Suprapubic skin (tissue), 4 donors: ENCODE results near the gene MRPL24. TPM values are rescaled to one million over a fixed set of nuclear protein-coding genes. Genes with fewer than 3 reads are reported as not detected.
A peak's percentile ranks its signal among the peaks of the same experiment; 100 is the strongest.

Experiments used
- DNase-seq, 2 donors: peaks; one replicate each; pipeline ENCODE4 v3.0.0-alpha.2; 2019; ENCODE audit warnings: low spot score in 2 of 2
- H3K27ac ChIP-seq: fragments of 200-600 bp; sonication (generic); one replicate; pipeline ENCODE4 v1.5.1; 2019
- H3K27me3 ChIP-seq: fragments of 200-600 bp; sonication (generic); one replicate; pipeline ENCODE4 v1.5.1; 2019
- H3K36me3 ChIP-seq: fragments of 200-600 bp; sonication (generic); one replicate; pipeline ENCODE4 v1.5.1; 2019
- H3K4me1 ChIP-seq: fragments of 200-600 bp; sonication (generic); one replicate; pipeline ENCODE4 v1.5.1; 2019
- H3K4me3 ChIP-seq: fragments of 200-600 bp; sonication (generic); one replicate; pipeline ENCODE4 v1.5.1; 2019; ENCODE audit warnings: mild to moderate bottlenecking
- H3K9me3 ChIP-seq: fragments of 200-600 bp; sonication (generic); one replicate; pipeline ENCODE4 v1.5.1; 2019
- EP300 ChIP-seq: sonication (generic); formaldehyde crosslinking; IDR thresholded peaks from one replicate; pipeline ENCODE4 v1.6.1; 2017; ENCODE audit warnings: antibody characterized with exemption
- POLR2A ChIP-seq, 2 donors: fragments of 450-650 bp; IDR thresholded peaks; one replicate each; pipeline ENCODE4 v1.6.1; 2017; ENCODE audit warnings: antibody characterized with exemption in 2 of 2, mild to moderate bottlenecking in 2 of 2, moderate library complexity in 2 of 2
- POLR2AphosphoS5 ChIP-seq, 3 donors: sonication (generic); formaldehyde crosslinking; IDR thresholded peaks; one replicate each; pipeline ENCODE4 v1.6.1; 2017; ENCODE audit warnings: antibody characterized with exemption in 3 of 3
- WGBS: methylation state at CpG from one replicate; pipeline ENCODE4 v1.1.5; 2018; 5-methylcytosine and 5-hydroxymethylcytosine counted together
- total RNA-seq, 4 donors: library from RNA; depleted of rRNA; stranded (reverse); fragments of >200 nt; gene quantifications; one replicate each; pipeline ENCODE4 v1.1.0, GENCODE V29; 2016
- TF ChIP-seq, protein P1 (sequence below), 2 donors: fragments of 200-600 bp in 1 of 2; fragments of 450-650 bp in 1 of 2; sonication (generic) in 1 of 2; IDR thresholded peaks; one replicate each; pipeline ENCODE4 v1.5.1; 2016 to 2019; ENCODE audit warnings: antibody characterized with exemption in 2 of 2, mild to moderate bottlenecking in 1 of 2, moderate library complexity in 1 of 2

MRPL24 gene
- total RNA-seq: 10 to 100 TPM; 33.6 to 66.6 (median 55.0) TPM

DNA sequence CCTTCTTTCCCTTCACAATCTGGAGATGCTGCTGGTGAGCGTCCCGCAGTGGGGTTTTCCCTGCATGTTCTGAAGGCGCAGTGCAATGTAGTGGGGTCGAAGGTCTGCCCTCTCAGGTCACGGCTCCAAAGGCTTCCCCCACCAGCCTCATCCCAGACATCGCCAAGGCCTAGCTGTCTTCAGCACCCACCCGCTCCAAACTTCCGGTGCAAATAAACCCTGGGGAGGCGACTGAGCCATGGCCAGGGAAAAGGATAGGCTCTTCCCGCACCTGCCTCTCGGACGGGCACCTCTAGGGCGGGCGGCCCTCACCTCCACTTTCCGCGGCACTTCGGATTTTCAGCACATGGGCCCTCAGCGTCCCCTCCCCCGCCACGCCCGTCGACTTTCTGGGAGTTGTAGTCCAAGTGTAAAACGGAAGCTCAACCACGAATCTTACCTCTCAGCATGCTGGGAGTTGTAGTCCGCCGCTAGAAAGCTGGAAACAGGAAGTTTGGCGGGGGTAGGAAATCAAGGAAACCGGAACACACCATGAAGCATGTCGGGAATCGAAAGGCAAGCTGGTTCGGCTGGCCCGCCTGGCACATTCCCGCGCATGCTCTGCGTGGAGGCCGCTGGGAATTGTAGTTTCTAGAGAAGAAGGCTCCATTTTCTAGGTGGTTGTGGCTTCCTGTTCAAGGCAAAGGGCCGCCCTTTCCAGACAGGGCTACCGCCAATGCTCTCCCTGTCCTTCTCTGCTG is at the start of gene MRPL24:
Gene MRPL24, minus strand, starts transcription at position 348 of the 740 bp plus-strand sequence. CDS start 2,384 bp downstream, outside the sequence.
- TF ChIP-seq EP300 (no peak), POLR2A (IDR thresholded peaks at IDR 0.05) (peak in 1 of 2 donors; percentile 8), POLR2AphosphoS5 (IDR thresholded peaks at IDR 0.05) (peak; percentile 6 to 94 (median 79))
- TF ChIP-seq, protein P1, sequence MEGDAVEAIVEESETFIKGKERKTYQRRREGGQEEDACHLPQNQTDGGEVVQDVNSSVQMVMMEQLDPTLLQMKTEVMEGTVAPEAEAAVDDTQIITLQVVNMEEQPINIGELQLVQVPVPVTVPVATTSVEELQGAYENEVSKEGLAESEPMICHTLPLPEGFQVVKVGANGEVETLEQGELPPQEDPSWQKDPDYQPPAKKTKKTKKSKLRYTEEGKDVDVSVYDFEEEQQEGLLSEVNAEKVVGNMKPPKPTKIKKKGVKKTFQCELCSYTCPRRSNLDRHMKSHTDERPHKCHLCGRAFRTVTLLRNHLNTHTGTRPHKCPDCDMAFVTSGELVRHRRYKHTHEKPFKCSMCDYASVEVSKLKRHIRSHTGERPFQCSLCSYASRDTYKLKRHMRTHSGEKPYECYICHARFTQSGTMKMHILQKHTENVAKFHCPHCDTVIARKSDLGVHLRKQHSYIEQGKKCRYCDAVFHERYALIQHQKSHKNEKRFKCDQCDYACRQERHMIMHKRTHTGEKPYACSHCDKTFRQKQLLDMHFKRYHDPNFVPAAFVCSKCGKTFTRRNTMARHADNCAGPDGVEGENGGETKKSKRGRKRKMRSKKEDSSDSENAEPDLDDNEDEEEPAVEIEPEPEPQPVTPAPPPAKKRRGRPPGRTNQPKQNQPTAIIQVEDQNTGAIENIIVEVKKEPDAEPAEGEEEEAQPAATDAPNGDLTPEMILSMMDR (IDR thresholded peaks at IDR 0.05): no peak
- Histone ChIP-seq H3K27ac (peak within 1 kb of the TSS; percentile 75), H3K4me3 (peak within 1 kb of the TSS; percentile 59), H3K4me1 (peaks cover 28% of the 10 kb centered on the region), H3K27me3 (no peaks in the 10 kb centered on the region), H3K36me3 (peaks cover 57% of the 10 kb centered on the region), H3K9me3 (no peaks in the 10 kb centered on the region)
- DNase-seq: peak; percentile 98 to 99
- WGBS: under 1% methylated on average over 27 of the region's 38 CpGs

DNA sequence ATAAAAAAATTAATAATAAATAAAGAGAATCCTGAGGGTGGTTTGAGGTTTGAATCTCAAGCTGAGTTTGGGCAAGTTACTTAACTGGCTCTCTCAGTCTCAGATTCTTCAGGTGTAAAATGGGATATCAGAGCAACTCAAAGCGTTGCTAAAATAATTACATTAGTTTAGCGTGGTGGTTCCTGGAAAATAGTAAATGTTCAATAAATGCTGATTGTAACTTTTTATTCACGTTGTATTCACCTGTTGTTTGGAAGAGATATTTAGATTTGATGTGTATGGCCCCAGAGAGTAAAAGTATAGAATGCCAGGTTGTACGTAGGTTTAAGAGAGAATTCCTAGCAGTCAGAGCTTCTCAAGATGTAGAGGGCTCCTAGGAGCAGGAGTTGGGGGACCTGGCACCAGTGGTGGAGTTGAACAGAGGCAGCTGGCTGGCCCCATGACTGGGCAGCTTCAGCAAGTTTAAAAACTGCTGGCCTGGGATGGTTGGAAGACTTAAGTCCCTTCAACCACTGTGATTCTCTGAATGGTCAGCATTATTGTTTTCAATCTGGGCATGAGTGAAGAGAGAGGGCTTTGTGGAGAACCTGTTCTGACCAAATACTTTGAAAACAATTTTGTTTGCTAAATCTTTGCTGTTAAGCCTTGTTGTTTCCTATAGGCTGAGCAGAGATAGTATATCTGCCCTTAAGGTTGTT is 48.9 kb upstream of the MRPL24 start:
- TF ChIP-seq EP300 (no peak), POLR2A (IDR thresholded peaks at IDR 0.05) (no peak), POLR2AphosphoS5 (IDR thresholded peaks at IDR 0.05) (no peak)
- H3K4me1 ChIP-seq: no peaks in the 10 kb centered on the region
- no peaks in the 10 kb centered on the region for H3K27me3 ChIP-seq
- H3K36me3 ChIP-seq: peaks cover 82% of the 10 kb centered on the region
- H3K27ac ChIP-seq: no peak overlapping the region
- DNase-seq: peak in 1 of 2 donors; percentile 4
- 94% methylated on average over 4 of the region's 4 CpGs for WGBS
- no peak overlapping the region for H3K4me3 ChIP-seq
- no peaks in the 10 kb centered on the region for H3K9me3 ChIP-seq

DNA sequence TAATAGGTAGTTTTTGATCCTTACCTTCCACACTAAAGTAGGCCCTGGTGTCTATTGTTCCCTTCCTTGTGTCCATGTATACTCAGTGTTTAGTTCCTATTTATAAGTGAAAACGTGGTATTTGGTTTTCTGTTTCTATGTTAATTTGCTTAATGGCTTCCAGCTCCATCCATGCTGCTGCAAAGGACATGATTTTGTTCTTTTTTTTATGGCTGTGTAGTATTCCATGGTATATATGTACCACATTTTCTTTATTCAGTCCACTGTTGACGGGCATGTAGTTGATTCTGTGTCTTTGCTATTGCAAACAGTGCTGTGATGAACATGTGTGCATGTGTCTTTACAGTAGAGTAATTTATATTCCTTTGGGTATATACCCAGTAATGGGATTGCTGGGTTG is 47.2 kb upstream of the MRPL24 start:
- H3K4me3 ChIP-seq: no peak overlapping the region
- H3K27ac ChIP-seq: no peak overlapping the region
- H3K27me3 ChIP-seq: no peaks in the 10 kb centered on the region
- no peaks in the 10 kb centered on the region for H3K4me1 ChIP-seq
- no peak for DNase-seq
- H3K36me3 ChIP-seq: peaks cover 81% of the 10 kb centered on the region
- WGBS: 97% methylated on average over 2 of the region's 2 CpGs
- no peaks in the 10 kb centered on the region for H3K9me3 ChIP-seq
- TF ChIP-seq POLR2AphosphoS5 (IDR thresholded peaks at IDR 0.05) (no peak), POLR2A (IDR thresholded peaks at IDR 0.05) (no peak), EP300 (no peak)
- TF ChIP-seq, protein P1 (IDR thresholded peaks at IDR 0.05): no peak

GRCh38 chr1:156786640-156787039 is 45.8 kb upstream of the MRPL24 start:
- WGBS: 83% methylated on average over 6 of the region's 10 CpGs
- Histone ChIP-seq H3K4me1 (peaks cover 4% of the 10 kb centered on the region), H3K36me3 (peaks cover 80% of the 10 kb centered on the region), H3K27me3 (no peaks in the 10 kb centered on the region), H3K9me3 (no peaks in the 10 kb centered on the region), H3K27ac (no peak overlapping the region), H3K4me3 (no peak overlapping the region)
- no peak for DNase-seq
- TF ChIP-seq, protein P1 (IDR thresholded peaks at IDR 0.05): no peak
- TF ChIP-seq POLR2A (IDR thresholded peaks at IDR 0.05): no peak
- TF ChIP-seq EP300: no peak
- no peak for TF ChIP-seq POLR2AphosphoS5 (IDR thresholded peaks at IDR 0.05)

GRCh38 chr1:156785458-156785857 is 44.6 kb upstream of the MRPL24 start:
- TF ChIP-seq, protein P1 (IDR thresholded peaks at IDR 0.05): no peak
- TF ChIP-seq POLR2A (IDR thresholded peaks at IDR 0.05) (no peak), POLR2AphosphoS5 (IDR thresholded peaks at IDR 0.05) (no peak), EP300 (no peak)
- WGBS: 93% methylated on average over 6 of the region's 6 CpGs
- Histone ChIP-seq H3K27ac (no peak overlapping the region), H3K27me3 (no peaks in the 10 kb centered on the region), H3K36me3 (peaks cover 69% of the 10 kb centered on the region), H3K4me1 (peaks cover 7% of the 10 kb centered on the region), H3K4me3 (no peak overlapping the region), H3K9me3 (no peaks in the 10 kb centered on the region)
- DNase-seq: no peak
